Measurements from ENCODE around the gene KCP.

- no peak for TF ChIP-seq CTCF (IDR thresholded peaks at IDR 0.05)
- TF ChIP-seq ZFX (IDR thresholded peaks at IDR 0.05; ENCODE audit: borderline replicate concordance), result no peak
Observed at GRCh38 chr7:128912281-128912680, 1.8 kb upstream of the KCP start.

All from 22Rv1 (cell line).